ENCODE measurements around the gene CCL4.
"Not testable (repeated sequence)": the region's sequence is repeated elsewhere in the genome, so short reads cannot be mapped to it uniquely, and the experiment has no call there.

CCL4 gene

DNA sequence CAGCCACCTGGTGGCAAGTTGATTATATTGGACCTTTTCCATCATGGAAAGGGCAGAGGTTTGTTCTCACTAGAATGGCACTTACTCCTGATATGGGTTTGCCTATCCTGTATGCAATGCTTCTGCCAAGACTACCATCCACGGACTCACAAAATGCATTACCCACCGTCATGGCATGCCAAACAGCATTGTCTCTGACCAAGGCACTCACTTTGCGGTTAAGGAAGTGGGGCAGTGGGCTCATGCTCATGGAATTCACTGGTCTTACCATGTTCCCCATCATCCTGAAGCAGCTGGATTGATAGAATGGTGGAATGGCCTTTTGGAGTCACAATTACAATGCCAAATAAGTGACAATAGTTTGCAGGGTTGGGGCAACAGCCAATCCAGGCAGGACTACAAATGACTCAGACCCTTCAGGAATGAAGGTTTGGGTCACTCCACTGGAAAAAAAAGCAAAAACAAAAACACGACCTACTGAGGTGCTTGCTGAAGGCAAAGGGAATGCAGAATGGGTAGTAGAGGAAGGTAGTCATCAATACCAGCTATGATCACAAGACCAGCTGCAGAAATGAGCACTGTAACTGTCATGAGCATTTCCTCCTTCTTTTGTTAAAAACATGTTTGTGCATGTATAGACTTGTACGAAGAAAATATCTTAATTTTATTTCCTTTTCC lies 11.5 kb downstream of the CCL4 start:
- DNase-seq (ENCODE audit: insufficient read length, low spot score); FAIRE-seq: not testable (repeated sequence)

DNA sequence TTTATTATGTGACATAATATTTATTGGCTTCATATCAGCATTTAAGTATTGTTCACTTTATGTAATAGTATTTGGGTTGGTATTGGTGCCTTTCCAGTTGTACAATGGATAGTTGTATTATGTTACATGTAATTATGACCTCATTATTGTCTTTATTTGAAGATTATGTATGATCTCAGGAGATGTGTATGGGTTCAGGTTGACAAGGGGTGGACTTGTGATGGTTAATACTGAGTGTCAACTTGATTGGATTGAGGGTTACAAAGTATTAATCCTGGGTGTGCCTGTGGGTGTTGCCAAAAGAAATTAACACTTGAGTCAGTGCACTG lies 12.0 kb downstream of the CCL4 start:
- FAIRE-seq; DNase-seq (ENCODE audit: insufficient read length, low spot score): not testable (repeated sequence)

DNA sequence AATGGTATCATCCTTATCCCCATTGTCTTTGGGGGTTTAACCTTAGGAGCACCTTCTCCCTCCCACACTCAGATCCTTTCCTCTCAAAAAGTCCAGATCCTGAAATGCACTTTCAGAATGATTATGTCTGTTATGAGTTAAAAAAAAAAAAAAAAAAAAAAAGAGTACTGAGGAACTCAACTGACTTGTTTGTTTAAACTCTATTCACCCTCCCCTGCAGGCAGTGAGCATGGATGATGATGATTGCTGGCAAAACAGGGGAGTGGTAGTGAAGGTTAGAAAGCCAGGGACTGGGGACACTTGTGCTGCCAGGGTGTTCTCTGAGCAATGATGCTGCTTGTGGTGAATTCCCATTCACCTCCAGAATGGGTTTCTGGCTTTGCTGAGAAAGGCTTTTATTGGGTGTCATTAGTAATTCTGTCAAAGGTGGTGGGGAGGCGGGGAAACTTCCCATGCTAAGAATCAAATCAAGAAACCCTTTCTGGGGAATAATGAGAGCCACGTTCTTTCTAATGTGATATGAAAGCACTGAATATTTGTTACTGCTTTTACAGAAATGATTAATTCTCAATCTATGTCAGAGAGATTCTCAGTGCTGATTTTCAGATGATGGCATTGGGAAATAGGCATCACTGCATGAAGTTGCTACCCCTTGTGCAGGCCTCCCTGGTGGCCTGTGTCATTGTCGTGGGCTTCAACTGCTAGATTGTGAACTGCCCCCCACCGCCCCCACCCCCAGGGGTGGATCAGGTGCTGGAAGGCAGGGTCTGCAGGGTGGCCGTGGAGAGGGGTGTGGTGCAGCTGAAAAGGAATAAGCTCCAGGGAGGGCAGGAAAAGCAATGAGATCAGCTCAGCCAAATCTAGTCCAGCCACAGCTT lies 14.1 kb downstream of the CCL4 start:
- DNase-seq (ENCODE audit: insufficient read length, low spot score) (no peak), FAIRE-seq (no peak)

DNA sequence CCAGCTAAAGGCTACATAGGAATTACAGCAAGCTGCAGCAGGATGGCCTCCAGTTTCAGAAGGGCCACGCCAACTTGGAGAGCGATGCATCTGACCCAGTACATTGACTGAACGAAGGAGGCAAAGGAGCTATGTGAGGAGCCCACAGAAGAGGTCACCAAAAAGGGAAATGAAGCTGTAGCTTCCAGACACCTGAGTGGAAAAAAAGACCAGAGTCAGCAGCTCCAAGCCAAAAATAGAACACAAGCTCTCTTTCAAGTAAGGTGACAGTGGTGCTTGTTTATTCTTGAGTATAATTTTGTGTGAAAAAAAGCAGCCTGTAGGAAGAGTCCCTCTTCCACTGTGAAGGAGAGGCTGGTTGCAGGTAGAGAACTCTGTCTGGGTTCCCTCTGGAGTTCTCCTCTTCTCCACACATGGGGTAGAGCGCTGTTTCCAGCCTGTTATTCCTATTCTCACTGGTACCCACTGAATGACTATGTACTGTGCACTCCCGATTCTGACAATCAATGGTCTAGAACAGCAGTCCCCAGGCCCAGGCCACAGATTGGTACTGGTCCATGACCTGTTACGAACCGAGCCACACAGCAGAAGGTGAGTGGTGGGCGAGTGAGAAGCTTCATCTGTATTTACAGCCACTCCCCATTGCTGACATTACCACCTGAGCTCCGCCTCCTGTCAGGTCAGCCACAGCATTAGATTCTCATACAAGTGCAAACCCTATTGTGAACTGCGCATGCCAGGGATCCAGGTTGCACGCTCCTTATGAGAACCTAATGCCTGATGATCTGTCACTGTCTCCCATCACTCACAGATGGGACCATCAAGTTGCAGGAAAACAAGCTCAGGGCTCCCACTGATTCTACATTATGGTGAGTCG lies 15.1 kb downstream of the CCL4 start:
- DNase-seq (ENCODE audit: insufficient read length, low spot score) = no peak
- no peak for FAIRE-seq

DNA sequence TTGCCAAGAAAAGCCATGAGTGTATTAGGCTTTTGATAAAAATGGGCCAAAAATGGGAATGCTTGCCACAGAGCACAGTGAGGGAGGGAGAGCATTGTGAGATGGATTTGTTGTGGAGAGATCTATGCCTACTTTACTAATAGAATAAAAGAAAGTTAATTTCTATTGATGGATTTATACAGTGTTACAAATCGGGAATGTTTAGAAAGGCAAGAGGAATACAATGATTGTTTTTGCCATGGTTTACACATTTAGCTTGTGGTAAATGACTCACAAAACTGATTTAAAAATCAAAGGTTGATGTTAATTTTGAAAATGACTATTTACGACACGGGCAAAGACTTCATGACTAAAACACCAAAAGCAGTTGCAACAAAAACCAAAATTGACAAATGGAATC lies 16.6 kb downstream of the CCL4 start:
- no peak for DNase-seq (ENCODE audit: insufficient read length, low spot score)

DNA sequence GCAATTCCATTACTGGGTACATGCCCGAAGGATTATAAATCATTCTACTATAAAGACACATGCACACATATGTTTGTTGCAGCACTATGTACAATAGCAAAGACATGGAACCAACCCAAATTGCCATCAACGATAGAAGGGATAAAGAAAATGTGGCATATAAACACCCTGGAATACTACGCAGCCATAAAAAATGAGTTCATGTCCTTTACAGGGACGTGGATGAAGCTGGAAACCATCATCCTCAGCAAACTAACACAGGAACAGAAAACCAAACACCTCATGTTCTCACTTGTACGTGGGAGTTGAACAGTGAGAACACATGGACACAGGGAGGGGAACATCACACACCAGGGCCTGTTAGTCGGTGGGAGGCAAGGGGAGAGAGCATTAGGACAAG lies 17.5 kb downstream of the CCL4 start:
- FAIRE-seq; DNase-seq (ENCODE audit: insufficient read length, low spot score): not testable (repeated sequence)

More for the DNA sequence above, 16.6 kb downstream of the CCL4 start:
- FAIRE-seq = no peak

DNA sequence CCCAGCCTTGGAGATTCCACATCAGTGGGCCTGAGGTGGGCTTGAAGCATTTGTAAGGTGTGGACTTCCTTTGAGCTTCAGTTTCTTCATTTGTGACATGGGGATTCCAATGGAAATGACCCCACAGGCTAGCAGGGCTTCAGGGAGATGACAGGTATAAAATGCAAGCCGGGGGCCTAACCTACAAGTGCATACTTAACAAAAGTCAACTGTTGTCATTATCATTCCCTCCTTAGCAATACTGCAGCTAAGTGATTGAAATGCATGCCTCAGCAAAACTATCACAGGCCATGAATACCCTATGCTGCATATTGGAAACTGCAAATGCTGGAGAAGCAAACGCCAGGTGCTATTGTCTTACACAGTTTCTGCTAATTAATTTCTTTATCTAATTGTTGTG lies 19.8 kb downstream of the CCL4 start:
- DNase-seq (ENCODE audit: insufficient read length, low spot score) (no peak), FAIRE-seq (no peak)

DNA sequence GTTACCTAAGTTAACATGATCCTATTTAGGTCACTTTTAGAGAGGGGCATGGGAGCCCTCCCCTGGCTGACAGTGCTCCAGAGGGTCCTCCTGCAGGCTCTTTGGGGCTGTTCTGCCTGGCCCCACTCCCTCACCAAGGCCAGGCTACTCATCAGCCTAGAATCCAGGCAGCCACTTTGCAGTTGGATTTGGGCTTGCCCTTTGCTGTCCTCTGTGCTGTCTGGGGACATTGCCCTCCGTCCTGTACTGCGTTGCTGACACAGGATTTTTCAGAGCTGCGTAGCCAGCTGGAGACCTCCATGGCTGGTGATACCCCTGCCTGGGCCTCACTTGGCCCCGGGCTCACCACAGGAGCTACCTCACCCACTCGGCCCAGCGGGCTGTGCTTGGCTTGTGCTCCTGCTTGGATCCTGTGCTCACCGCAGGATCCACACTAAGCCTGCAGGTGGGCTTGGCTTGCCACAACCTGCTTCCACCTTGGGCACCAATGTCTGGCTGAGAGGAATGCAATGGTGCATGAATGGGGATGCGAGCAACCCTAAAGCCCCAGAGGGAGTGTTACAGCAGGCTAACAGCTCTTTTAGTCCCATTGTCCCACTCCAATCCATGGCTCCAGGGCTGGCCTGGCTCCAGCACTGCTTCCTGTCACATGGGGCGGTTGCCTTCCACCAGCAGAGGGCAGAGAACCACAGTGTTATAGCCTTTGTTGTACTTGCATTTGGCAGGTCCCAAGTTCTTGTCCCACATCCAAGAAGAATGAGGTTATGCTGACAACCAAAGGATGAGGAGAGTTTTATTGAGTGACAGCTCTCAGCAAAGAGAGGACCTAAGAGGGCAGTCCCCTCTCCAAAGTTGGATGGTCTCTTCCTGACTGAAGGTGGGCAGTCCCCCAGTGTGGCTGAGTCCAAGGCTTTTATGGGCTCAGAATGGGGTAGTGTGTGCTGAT lies 21.5 kb downstream of the CCL4 start:
- FAIRE-seq = no peak
- DNase-seq (ENCODE audit: insufficient read length, low spot score) = no peak

DNA sequence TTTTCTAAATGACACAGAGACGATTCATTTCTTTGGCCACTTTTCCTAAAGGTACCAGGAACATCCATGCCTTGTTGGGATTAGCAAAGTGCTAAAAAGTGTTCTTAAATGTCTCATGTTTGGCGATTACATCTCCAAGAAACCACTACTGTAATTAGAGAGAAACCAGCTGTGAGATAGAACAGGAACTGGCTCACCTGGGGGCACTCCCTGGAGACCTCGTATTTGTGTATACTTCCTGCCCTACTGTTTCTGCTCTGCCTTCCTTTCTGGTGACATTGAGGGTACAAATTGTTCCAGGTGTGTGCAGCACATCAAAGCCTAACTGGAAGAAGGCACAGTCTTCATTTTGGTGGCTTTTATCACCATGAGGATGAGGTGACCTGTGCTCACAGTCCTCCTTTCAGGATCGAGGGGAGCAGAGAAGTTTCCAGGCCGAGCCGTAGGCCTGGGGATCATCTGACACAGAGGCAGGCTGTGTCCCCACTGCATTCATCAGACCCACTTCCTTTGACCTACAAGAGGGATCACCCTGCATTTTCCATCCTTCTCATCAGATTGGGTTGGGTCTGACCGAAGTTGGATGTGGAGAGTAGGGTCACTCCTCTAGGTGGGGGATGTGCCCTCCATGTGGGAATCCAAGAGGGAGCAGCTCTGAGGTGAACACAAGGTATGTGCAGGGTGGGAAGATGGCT lies 23.7 kb downstream of the CCL4 start:
- DNase-seq (ENCODE audit: insufficient read length, low spot score) (no peak), FAIRE-seq (no peak)

DNA sequence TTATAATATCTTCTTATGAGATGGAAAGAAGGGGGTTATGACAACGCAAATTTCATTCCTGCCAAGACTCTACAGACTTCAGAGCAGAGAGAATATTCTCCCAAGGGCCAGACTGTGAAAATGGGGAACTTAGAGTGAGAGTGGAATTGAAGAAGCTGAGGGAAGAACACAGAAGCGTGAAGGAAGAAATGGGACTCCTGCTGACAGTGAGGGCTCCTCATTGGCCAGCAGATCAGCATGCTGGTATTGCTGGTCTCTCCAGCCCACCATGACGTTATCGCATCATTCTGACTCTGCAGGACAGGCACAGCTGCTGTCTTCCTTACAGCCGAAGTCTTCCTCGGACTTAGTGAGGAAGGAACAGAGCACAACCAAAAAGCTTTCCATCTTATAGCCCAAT lies 24.3 kb downstream of the CCL4 start:
- DNase-seq (ENCODE audit: insufficient read length, low spot score) (no peak), FAIRE-seq (no peak)

DNA sequence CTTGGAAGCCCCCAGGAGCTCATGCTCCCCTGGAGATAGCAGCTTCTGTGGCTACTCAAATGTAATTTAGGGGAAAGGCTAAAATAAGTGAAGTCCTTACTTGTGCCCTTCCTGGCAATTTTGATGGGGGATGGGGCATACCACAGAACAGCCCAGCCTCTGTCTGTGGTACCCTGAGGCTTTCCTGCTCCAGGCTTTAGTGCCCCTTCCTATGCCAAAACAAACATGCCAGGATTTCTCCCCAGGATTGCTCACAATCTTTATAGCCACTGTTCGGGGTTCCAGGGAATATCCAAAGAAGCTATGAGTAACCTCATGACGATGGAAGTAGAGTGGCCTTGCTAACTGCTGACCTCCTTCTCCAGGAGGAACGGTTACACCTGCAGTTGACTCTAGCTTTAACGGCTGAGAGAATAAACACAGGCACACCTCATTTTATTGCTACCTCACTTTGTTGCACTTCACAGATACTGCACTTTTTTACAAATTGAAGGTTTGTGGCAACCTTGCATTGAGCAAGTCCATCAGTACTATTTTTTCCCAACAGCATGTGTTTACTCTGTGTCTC lies 24.9 kb downstream of the CCL4 start:
- FAIRE-seq (no peak), DNase-seq (ENCODE audit: insufficient read length, low spot score) (no peak)

DNA sequence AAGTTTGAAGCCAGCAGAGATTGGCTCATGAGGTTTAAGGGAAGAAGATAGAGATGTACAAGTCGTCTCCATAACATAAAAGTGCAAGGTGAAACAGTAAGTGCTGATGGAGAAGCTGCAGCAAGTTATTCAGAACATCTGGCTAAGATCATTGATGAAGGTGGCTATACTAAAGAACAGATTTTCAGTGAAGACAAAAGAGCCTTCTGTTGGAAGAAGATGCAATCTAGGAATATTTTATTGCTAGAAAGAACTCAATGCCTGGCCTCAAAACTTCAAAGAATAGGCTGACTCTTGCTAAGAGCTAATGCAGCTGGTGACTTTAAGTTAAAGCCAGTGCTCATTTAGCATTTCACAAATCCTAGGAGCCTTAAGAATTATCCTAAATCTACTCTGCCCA lies 26.0 kb downstream of the CCL4 start:
- DNase-seq (ENCODE audit: insufficient read length, low spot score) (no peak), FAIRE-seq (no peak)

DNA sequence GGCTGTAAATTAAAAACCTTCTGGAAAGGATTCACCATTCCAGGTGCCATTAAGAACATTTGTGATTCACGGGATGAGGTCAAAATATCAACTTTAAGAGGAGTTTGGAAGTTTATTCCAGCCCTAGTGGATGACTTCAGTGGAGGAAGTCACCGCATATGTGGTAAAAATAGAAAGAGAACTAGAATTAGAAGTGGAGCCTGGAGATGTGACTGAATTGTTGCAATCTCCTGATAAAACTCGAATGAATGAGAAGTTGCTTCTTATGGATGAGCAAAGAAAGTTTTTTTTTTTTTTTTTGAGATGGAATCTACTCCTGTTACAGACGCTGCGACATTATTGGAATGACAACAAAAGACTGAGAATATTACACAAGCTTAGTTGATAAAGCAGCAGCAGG lies 26.7 kb downstream of the CCL4 start:
- no peak for DNase-seq (ENCODE audit: insufficient read length, low spot score)
- FAIRE-seq = no peak

DNA sequence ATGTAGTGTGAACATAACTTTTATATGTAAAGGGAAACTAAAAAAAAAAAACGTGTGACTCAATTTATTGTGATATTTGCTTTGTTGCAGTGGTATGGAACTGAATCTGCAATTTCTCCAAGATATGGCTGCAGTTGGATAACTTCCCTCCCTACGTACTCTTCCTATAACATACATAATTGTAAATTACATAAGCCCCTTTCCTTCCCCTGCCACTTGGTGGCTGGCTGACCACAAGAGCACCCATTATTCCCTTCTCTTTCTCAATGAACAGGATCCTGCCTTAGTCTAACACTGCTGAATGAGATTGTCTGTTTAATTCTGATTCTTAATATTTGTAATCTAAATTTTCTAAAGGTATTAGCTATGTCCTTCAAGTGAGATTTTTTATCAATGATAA lies 27.8 kb downstream of the CCL4 start:
- DNase-seq (ENCODE audit: insufficient read length, low spot score) (no peak), FAIRE-seq (no peak)

DNA sequence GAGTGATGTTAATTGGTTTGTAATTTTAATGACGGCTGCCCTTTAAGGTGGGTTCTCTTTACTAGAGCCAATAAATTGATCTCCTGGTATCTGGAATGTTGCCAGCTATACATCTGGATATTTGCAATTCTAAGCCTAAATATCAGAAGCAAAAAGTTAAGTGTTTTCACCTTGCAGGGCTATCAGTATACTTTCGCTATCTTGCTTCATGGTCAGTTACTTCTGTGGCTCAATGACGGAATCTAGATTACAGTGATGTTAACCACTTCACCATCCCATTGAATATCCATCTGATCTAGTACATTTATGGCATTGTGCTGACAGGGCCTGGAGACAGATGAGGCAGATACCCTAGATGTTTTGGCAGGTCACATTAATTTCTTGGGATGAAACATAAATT lies 28.3 kb downstream of the CCL4 start:
- FAIRE-seq (no peak), DNase-seq (ENCODE audit: insufficient read length, low spot score) (no peak)

DNA sequence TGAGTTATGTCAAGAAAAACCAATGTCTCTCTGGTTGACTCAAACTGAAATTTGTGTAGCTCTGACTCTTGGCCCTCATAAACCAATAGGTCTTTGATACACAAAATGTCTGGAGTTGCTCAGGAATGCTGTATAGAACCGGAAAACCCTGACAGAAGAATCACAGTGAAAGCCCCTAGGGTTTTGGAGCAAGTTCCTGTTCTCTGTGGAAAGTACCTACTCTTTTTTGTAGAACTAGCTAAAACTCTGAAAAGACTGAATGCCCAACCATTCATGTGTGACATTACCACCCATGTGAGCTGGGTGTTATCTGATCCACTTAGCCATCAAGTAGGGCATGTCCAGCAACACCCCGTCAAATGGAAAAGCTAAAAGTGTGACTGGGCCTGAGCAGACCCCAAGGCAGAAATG lies 28.8 kb downstream of the CCL4 start:
- FAIRE-seq (no peak), DNase-seq (ENCODE audit: insufficient read length, low spot score) (no peak)

DNA sequence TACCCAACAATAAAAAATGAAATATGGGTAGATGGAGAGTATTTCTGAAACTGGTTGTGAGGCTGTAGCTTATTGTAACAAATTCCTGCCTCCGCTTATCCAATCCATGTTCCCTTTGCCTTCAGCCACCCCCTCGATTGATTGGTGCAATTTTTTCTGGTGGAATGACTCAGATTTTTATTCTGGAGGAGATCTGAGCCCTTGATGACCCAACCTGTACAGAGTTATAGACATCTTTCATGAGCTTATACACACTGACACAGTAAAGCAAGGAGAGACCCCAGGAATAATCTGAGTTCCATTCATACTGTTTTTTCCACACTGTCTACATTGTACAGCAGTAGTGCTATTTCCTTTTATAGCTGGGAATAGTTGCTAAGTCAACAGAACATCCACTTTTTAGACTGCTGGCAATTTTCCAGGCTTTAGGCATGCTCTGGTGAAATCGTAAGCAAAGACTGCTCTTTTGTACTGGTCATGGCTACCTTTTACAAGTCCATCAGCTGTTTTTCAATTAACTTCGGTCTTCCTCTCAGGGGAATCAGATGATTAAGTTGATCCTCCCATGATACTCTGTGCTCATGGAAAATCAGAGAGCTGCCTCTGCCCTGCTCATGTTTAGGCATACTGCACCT lies 30.1 kb downstream of the CCL4 start:
- FAIRE-seq (no peak), DNase-seq (ENCODE audit: insufficient read length, low spot score) (no peak)

DNA sequence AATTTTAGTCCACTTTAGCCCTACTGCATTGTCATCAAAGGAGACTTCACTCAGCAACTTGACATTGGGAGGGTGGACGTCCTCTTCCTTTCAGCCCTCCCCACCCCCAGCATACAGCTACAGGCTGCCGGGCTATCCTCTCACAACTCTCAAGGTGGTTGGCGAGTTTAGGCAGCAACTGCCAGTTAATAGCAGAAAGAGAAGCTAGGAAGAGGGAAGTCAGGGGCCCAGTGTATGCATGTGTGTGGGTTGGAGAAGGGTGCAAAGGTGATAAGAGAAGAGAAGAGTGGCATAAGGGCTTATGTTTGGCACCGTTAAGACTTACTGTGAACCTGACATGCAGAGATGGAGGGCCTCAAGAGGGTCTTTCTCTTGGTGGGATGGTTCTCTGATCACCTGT lies 31.8 kb downstream of the CCL4 start:
- no peak for DNase-seq (ENCODE audit: insufficient read length, low spot score)
- no peak for FAIRE-seq

DNA sequence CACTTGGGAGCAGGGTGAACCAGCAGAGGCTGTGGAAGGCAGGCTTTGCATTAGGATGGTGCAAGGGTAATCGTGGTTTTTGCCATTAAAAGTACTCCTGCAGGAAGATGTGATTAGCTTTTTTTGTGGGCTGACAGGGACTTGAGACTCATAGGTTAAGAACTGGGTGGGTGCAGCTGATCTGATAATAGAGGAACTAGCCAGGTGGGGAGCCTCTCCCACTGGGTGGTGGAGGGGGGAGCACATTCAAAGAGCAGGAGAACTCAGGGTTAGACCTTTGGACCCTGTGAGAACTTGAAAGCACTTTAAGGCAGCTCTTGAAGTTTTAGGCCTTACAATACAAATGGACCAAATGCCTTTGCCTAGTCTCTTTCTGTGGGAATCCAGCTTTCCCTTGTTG lies 32.4 kb downstream of the CCL4 start:
- DNase-seq (ENCODE audit: insufficient read length, low spot score) (no peak), FAIRE-seq (no peak)

All from HTR-8/SVneo (cell line).